Ascending aorta (tissue), 2 donors: ENCODE results near the gene HYAL2. TPM values are rescaled to one million over a fixed set of nuclear protein-coding genes. Genes with fewer than 3 reads are reported as not detected.
A peak's percentile ranks its signal among the peaks of the same experiment; 100 is the strongest.

Source experiments
- DNase-seq, 2 donors: peaks; one replicate each; pipeline ENCODE4 v3.0.0-alpha.2; 2019; ENCODE audit warnings: low spot score in 2 of 2
- H3K27ac ChIP-seq, 2 donors: fragments of 200-600 bp; sonication (generic); one replicate each; pipeline ENCODE4 v1.5.1; 2016 to 2017; ENCODE audit warnings: mild to moderate bottlenecking in 1 of 2
- H3K27me3 ChIP-seq: fragments of 200-600 bp; sonication (generic); one replicate; pipeline ENCODE4 v1.5.1; 2017
- H3K36me3 ChIP-seq, 2 donors: fragments of 200-600 bp; sonication (generic); one replicate each; pipeline ENCODE4 v1.5.1; 2016
- H3K4me1 ChIP-seq, 2 donors: fragments of 200-600 bp; sonication (generic); one replicate each; pipeline ENCODE4 v1.5.1; 2016 to 2017; ENCODE audit warnings: mild to moderate bottlenecking in 1 of 2
- H3K4me3 ChIP-seq, 2 donors: fragments of 200-600 bp; sonication (generic); one replicate each; pipeline ENCODE4 v1.5.1; 2016 to 2017; ENCODE audit warnings: mild to moderate bottlenecking in 1 of 2
- H3K9me3 ChIP-seq, 2 donors: fragments of 200-600 bp; sonication (generic); one replicate each; pipeline ENCODE4 v1.5.1; 2016
- intact Hi-C: fragments of 100-400 bp; cut with DNase I; formaldehyde crosslinking; loops from one replicate; pipeline ENCODE4 v1.15.1; 2023
- total RNA-seq: library from RNA; depleted of rRNA; stranded (reverse); fragments of >200 nt; gene quantifications from one replicate; pipeline ENCODE4 v1.1.0, GENCODE V29; 2016
- TF ChIP-seq, protein P1 (sequence below), 3 experiments: fragments of 200-600 bp in 2 of 3; fragments of 450-650 bp in 1 of 3; sonication (generic) in 2 of 3; IDR thresholded peaks; one replicate each; pipeline ENCODE4 v1.5.1; 2016 to 2019; ENCODE audit warnings: antibody characterized with exemption in 3 of 3, mild to moderate bottlenecking in 1 of 3, moderate library complexity in 1 of 3

Gene HYAL2, protein sequence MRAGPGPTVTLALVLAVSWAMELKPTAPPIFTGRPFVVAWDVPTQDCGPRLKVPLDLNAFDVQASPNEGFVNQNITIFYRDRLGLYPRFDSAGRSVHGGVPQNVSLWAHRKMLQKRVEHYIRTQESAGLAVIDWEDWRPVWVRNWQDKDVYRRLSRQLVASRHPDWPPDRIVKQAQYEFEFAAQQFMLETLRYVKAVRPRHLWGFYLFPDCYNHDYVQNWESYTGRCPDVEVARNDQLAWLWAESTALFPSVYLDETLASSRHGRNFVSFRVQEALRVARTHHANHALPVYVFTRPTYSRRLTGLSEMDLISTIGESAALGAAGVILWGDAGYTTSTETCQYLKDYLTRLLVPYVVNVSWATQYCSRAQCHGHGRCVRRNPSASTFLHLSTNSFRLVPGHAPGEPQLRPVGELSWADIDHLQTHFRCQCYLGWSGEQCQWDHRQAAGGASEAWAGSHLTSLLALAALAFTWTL
- 449 TPM for total RNA-seq

DNA sequence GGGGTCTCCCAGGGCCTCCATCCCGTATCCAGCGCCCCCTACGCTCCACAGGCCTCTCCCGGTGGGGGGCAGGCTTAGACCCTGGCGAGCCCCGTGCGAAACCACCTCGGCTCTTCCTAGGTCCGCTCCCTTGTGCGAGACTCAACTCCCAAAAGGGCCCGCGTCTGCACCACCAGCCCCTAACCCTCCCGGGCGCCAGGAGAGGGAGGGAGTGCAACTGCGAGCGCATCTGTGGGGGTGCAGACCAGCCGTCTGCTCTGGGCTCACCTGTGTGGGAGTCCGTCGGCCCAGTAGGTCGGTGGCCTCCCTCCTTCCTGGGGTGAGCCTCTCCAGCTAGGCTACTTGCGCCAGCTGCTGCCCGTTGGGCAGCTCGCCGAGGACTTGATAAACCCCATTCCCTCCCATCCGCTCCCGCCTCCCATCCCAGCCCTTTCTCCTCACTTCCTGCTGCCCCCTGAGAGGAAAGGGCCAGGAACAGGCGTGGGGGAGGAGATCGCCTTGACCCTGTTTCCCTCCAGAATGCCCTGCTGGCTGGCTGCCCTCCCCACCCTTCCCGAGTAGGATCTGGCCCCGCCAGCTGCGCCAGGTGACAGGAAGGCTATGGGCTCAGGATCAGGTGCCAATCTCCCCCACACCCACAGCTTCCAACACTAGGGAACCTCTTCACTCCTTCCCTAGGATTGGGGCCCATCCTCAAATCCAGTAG lies at the start of gene HYAL2:
TSS of gene HYAL2 (minus strand) at position 360 of the 706 bp plus-strand sequence. CDS start 2,256 bp downstream, outside the sequence.
- TF ChIP-seq, protein P1, sequence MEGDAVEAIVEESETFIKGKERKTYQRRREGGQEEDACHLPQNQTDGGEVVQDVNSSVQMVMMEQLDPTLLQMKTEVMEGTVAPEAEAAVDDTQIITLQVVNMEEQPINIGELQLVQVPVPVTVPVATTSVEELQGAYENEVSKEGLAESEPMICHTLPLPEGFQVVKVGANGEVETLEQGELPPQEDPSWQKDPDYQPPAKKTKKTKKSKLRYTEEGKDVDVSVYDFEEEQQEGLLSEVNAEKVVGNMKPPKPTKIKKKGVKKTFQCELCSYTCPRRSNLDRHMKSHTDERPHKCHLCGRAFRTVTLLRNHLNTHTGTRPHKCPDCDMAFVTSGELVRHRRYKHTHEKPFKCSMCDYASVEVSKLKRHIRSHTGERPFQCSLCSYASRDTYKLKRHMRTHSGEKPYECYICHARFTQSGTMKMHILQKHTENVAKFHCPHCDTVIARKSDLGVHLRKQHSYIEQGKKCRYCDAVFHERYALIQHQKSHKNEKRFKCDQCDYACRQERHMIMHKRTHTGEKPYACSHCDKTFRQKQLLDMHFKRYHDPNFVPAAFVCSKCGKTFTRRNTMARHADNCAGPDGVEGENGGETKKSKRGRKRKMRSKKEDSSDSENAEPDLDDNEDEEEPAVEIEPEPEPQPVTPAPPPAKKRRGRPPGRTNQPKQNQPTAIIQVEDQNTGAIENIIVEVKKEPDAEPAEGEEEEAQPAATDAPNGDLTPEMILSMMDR (IDR thresholded peaks at IDR 0.05), result no peak
- intact Hi-C loops, result no loop called here
- Histone ChIP-seq H3K36me3 (peaks cover 0 to 25% of the 10 kb centered on the region in 2 donors), H3K4me1 (peaks cover 12 to 36% of the 10 kb centered on the region in 2 donors), H3K4me3 (peak within 1 kb of the TSS; percentile 66 to 81), H3K9me3 (no peaks in the 10 kb centered on the region), H3K27ac (peak within 1 kb of the TSS; percentile 92 to 93), H3K27me3 (no peaks in the 10 kb centered on the region)
- DNase-seq, result peak in 1 of 2 donors; percentile 70

DNA sequence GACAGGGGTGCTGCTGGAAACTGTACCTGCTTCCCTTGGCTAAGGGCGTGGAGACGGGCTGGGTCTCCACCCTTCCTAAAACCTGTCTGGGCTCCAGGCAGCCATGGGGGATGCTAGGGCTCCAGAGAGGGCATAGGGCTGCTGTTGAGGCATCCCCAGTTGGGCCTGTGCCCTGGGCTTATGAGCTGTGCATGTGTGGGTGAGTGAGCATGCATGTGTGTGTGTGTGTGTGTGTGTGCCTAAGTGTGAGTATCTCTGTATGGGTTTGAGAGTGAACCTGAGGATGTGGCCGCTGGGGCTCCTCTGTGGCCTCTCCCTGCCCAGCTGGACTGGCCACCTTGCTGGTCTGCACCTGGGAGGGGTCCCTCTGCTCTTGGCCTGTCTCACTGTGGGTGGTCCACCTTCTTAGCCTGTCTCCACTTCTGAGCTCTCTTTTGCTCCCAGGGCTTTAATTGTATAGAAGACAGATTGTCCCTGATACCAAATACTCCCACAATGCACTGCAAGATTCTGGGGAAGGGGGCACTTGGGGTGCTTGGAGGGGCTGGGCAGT lies 48.7 kb upstream of the HYAL2 start:
- intact Hi-C loops, result no loop called here
- Histone ChIP-seq H3K27me3 (no peaks in the 10 kb centered on the region), H3K9me3 (no peaks in the 10 kb centered on the region), H3K4me3 (no peak overlapping the region), H3K27ac (no peak overlapping the region), H3K4me1 (no peaks in the 10 kb centered on the region), H3K36me3 (no peaks in the 10 kb centered on the region)
- DNase-seq, result no peak
- TF ChIP-seq, protein P1 (IDR thresholded peaks at IDR 0.05), result no peak

DNA sequence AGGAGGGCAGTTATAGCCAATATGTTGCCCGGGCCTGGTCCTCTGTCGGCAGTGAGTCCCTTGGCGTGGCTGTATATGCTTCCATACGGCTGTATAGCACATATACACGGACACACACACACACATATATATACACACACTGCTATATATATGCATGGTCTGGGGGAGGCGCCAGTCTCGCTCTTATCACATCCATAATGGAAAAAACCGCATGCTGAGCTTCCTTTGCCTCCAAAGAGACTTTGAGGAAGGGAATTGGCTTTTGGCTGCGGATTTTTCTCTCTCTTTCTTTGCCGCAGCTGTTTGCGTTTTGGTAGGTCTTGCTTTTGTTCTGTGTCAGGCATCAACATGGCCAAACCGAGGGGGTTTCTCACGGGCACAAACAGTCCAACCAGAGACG lies 48.0 kb upstream of the HYAL2 start:
- peaks cover 0 to 3% of the 10 kb centered on the region in 2 donors for H3K4me1 ChIP-seq
- H3K27ac ChIP-seq, result no peak overlapping the region
- no peaks in the 10 kb centered on the region for H3K9me3 ChIP-seq
- no peak overlapping the region for H3K4me3 ChIP-seq
- TF ChIP-seq, protein P1 (IDR thresholded peaks at IDR 0.05), result no peak
- intact Hi-C loops, result no loop called here
- no peak for DNase-seq
- H3K36me3 ChIP-seq, result no peaks in the 10 kb centered on the region
- H3K27me3 ChIP-seq, result no peaks in the 10 kb centered on the region

DNA sequence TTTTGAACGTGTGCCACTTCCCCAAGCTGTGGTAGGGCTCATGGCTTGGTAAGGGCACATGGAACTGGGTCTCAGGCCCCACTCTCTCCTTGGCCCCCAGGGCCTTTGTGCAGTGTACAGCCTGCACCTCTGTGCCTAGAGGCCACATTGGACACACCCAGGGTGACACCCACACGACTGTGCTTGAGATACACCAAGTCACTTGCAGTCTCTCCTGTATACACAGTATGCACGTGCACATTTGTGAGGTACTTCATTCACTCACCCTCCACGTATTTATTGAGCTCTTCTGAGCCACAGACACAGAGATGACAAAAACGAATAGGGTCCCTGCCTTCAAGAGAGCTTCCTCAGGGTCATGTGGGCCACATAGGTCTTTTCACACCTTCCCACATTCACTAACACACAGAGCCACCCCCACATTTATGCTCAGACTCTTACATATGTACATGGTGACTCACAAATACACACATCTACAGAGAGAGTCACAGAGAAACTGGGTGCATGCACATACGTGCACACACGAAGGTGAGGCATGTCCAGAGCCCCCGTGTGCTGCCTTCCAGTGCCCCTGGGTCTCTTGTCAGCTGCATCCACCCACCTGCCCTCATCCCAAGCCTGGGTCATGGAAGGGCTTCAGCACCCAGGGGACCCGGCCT lies 46.6 kb upstream of the HYAL2 start:
- no peaks in the 10 kb centered on the region for H3K27me3 ChIP-seq
- no peaks in the 10 kb centered on the region for H3K9me3 ChIP-seq
- H3K4me1 ChIP-seq, result peaks cover 0 to 14% of the 10 kb centered on the region in 2 donors
- DNase-seq, result no peak
- H3K4me3 ChIP-seq, result no peak overlapping the region
- TF ChIP-seq, protein P1 (IDR thresholded peaks at IDR 0.05), result no peak
- H3K36me3 ChIP-seq, result no peaks in the 10 kb centered on the region
- intact Hi-C loops, result no loop called here
- H3K27ac ChIP-seq, result no peak overlapping the region

DNA sequence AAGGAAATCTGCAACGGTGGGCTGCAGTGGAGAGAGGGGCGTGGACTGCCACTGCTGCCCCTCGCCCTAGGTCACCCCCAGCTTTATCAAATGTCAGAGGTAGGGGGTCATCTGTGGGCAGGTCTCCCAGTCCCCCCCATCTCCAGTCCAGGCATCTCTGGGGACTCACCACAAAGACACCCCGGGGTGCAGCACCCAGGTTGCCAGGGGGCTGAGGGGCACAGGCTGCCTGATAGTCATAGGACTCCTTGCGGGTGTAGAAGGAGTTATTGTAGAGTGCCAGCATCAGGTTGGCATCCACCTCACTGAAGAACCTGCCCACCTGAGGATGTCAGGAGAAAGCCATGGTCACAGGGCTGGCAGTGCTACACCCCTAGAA lies 43.3 kb upstream of the HYAL2 start:
- no peak overlapping the region for H3K27ac ChIP-seq
- H3K36me3 ChIP-seq, result no peaks in the 10 kb centered on the region
- intact Hi-C loops, result loop anchor here (2.0 kb wide), 1 partner anchor 137 kb away; the partner anchor contains the start of gene CACNA2D2
- TF ChIP-seq, protein P1 (IDR thresholded peaks at IDR 0.05), result no peak
- peak overlapping the region; percentile 65 to 73 for H3K4me3 ChIP-seq
- peaks cover 0 to 14% of the 10 kb centered on the region in 2 donors for H3K4me1 ChIP-seq
- H3K9me3 ChIP-seq, result no peaks in the 10 kb centered on the region
- H3K27me3 ChIP-seq, result no peaks in the 10 kb centered on the region
- DNase-seq, result no peak
